ENCODE measurements around the gene SEMA6A.

Gene SEMA6A

GRCh38 chr5:116520771-116521170 is 53.9 kb downstream of the SEMA6A start:
- no peak overlapping the region for H3K27ac ChIP-seq
- TF ChIP-seq, protein P1, sequence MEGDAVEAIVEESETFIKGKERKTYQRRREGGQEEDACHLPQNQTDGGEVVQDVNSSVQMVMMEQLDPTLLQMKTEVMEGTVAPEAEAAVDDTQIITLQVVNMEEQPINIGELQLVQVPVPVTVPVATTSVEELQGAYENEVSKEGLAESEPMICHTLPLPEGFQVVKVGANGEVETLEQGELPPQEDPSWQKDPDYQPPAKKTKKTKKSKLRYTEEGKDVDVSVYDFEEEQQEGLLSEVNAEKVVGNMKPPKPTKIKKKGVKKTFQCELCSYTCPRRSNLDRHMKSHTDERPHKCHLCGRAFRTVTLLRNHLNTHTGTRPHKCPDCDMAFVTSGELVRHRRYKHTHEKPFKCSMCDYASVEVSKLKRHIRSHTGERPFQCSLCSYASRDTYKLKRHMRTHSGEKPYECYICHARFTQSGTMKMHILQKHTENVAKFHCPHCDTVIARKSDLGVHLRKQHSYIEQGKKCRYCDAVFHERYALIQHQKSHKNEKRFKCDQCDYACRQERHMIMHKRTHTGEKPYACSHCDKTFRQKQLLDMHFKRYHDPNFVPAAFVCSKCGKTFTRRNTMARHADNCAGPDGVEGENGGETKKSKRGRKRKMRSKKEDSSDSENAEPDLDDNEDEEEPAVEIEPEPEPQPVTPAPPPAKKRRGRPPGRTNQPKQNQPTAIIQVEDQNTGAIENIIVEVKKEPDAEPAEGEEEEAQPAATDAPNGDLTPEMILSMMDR (conservative IDR thresholded peaks at IDR 0.05) = no peak

DNA sequence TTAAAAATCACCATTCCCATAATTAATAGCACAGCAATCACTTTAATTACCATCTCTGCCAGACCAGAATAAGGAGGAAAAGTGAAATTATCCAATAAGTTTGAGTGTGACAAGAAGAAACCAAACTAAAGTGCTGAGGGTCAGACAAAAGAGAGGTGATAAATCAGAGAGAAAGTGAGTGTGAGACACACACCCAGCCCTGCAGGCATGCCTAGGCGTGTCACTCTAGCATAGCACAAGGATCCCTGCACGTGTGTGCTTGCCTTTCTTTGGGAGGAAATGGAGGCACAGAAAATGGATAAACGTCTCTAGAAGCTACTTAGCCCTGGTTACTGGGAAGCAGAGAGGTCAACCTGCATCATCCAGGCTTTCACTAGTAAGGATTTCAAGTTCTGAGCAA is 56.2 kb downstream of the SEMA6A start:
- H3K27ac ChIP-seq = no peak overlapping the region
- TF ChIP-seq, protein P1 (conservative IDR thresholded peaks at IDR 0.05) = no peak

GRCh38 chr5:116517488-116517887 is 57.1 kb downstream of the SEMA6A start:
- no peak overlapping the region for H3K27ac ChIP-seq
- TF ChIP-seq, protein P1 (conservative IDR thresholded peaks at IDR 0.05) = no peak

- TF ChIP-seq, protein P1 (conservative IDR thresholded peaks at IDR 0.05) = no peak
- H3K27ac ChIP-seq = no peak overlapping the region
These were observed 58.6 kb downstream of the SEMA6A start for GRCh38 chr5:116516021-116516420.

DNA sequence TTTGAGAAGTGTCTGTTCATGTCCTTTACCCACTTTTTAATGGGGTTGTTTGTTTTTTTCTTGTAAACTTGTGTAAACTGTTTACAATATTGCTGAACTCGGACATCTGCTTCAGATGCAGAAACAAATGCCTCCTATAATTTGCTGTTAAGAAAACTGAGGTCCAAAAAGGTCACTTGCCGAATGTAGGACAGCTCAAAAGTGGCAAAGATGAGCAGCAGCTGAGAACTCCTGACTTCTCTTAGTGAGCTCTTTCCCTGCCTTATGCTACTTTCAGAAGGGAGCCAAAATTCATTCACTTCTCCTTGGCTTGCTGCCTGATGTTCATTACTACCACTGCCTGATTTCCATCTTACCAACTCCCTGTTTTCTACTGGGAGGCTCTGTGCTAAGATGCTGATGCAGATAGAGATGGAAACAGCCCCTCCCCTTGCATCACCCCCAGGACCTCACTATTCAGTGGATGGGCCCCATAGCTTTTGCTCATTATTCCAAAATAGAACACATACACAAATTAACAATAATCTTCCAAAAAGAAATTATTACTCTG is 60.1 kb downstream of the SEMA6A start:
- TF ChIP-seq, protein P1 (conservative IDR thresholded peaks at IDR 0.05) = no peak
- no peak overlapping the region for H3K27ac ChIP-seq

GRCh38 chr5:116510517-116510916 is 64.1 kb downstream of the SEMA6A start:
- TF ChIP-seq, protein P1 (conservative IDR thresholded peaks at IDR 0.05) = no peak
- no peak overlapping the region for H3K27ac ChIP-seq

GRCh38 chr5:116509483-116510244 is 65.0 kb downstream of the SEMA6A start:
- no peak overlapping the region for H3K27ac ChIP-seq
- TF ChIP-seq, protein P1 (conservative IDR thresholded peaks at IDR 0.05) = no peak

Data from VCaP (cell line).